GM12873 (cell line): ENCODE data around the gene HAUS1.

Experiments
- CTCF ChIP-seq: IDR thresholded peaks from 2 replicates; pipeline ENCODE4 v1.5.1; 2012; ENCODE audit warnings: low read depth, mild to moderate bottlenecking, moderate library complexity, low read length, control low read depth; ENCODE audit not compliant: insufficient read depth; ENCODE audit errors: missing control alignments

Gene HAUS1

DNA sequence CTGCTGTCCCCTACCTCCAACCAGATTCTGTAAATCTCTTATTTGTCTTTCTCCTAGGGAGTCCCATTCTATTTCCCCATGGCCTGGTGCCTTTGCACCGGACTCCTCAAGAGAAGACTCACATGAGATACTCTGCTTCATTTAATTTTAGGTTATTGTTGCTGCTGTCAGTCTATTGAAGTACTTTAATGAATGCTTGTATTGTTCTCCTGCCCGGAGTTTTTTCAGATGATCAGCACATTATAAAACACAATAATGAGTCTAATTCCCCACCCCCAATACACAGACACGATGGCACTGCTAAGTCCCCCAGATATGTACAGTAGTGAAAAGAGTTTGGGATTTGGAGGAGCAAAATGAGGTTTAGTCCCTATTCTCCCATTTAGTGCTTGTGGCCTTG lies 58.9 kb downstream of the HAUS1 start:
- TF ChIP-seq CTCF, result no peak

DNA sequence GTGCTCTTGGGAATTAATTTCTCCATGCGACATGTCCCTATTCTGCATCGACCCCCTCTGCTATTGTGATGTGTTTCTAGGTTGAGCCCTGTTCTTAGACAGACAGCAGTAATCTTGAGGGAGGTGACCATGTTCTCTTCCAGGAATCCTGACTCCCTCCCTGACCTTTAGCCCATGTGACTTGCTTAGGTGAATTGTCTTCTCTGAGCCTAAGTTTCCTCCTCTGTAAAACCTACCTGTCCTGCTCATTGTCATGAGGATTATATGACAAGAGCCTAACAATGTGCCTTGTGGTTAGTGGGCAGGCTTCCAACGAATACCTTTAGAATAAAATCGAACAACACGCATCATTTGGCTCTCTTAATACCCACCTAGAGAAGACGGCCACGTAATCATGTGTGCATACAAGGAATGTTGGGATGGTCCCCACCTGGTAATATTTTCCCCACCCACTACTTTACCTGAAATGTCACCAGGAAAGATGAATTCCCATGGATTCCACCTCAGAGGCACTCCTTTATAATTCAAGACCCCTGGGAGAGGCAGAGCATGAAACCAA lies 59.8 kb downstream of the HAUS1 start:
- TF ChIP-seq CTCF, result no peak

GRCh38 chr18:46164920-46165319 lies 60.7 kb downstream of the HAUS1 start:
- no peak for TF ChIP-seq CTCF

DNA sequence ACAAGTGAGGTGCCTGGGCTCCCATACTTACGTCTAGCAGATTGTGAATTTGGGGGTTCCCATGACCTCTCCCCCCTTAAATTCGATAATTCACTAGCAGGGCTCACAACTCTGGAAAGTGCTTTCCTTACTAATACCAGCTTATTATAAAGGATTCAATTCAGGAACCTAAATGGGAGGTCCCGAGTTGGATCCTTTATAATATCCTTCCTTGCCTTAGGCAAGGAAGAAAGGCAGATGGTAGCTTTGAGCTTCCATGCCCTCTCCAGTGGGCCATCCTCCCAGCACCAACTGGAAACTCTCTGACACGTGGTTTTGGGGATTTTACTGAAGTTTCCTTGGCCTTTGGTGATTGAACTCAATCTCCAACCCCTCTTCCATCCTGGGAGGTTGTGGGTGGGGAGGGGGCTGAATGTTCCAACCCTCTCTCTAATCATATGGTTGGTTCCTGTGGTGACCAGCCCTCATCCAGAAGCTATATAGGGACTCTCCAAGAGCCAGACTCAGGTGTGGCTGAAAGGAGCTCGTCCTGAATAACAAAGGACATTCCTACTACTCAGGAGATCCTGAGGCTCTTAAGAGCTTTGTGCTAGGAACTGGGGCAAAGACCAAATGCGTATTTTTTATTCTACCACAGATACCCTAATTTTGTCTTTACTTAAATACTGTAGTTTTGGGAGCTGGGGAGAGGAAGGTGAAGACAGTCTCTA lies 62.2 kb downstream of the HAUS1 start:
- no peak for TF ChIP-seq CTCF

GRCh38 chr18:46167971-46168370 lies 63.8 kb downstream of the HAUS1 start:
- TF ChIP-seq CTCF, result no peak

- TF ChIP-seq CTCF, result no peak
These were observed 65.3 kb downstream of the HAUS1 start for GRCh38 chr18:46169464-46169941.

GRCh38 chr18:46171331-46171730 lies 67.1 kb downstream of the HAUS1 start:
- TF ChIP-seq CTCF, result no peak
